Cardiac atrium fibroblast (primary cell): Measurements from ENCODE around the gene CANT1. TPM values are rescaled to one million over a fixed set of nuclear protein-coding genes. Genes with fewer than 3 reads are reported as not detected.

Source experiments
- total RNA-seq: library from RNA; depleted of rRNA; stranded (reverse); fragments of >200 nt; gene quantifications from 2 replicates; pipeline ENCODE4 v1.2.3, GENCODE V29; 2015

Gene CANT1
- 32.1 and 48.4 TPM in 2 replicates for total RNA-seq

GRCh38 chr17:79009397-79010303, at the start of gene CANT1:
Gene CANT1 (minus strand): TSS chr17:79009764. CDS start chr17:78997622, 12,142 bp downstream.

GRCh38 chr17:79023886-79024771, 14.6 kb upstream of the CANT1 start, which contains the start of gene C1QTNF1:
Gene C1QTNF1 (plus strand): TSS chr17:79024169. CDS start chr17:79043969, 19,800 bp downstream.

GRCh38 chr17:78979780-78980623, 29.6 kb downstream of the CANT1 start, which contains the start of gene LGALS3BP:
Gene LGALS3BP (minus strand): TSS chr17:78979923. CDS start chr17:78977191, 2,732 bp downstream.

Other genes starting within 250 kb of the CANT1 start
- 12.5 and 21.1 TPM in 2 replicates for gene CYTH1, start 227.5 kb downstream of the CANT1 start, total RNA-seq
- 19.0 and 21.9 TPM in 2 replicates for gene USP36, start 168.9 kb downstream of the CANT1 start, total RNA-seq
- gene CEP295NL, start 106.6 kb downstream of the CANT1 start, total RNA-seq = 0.49 and 0.72 TPM in 2 replicates
- gene TIMP2, start 84.4 kb downstream of the CANT1 start, total RNA-seq = 183 and 199 TPM in 2 replicates
- 105 and 128 TPM in 2 replicates for gene LGALS3BP, start 29.8 kb downstream of the CANT1 start, total RNA-seq
- gene C1QTNF1, start 14.4 kb upstream of the CANT1 start, total RNA-seq = 797 and 1,160 TPM in 2 replicates
- 6.8 and 13.0 TPM in 2 replicates for gene ENGASE, start 65.1 kb upstream of the CANT1 start, total RNA-seq